Transverse colon (tissue), 4 donors: ENCODE results near the gene CERKL.

ENCODE experiments used
- CTCF ChIP-seq, 5 experiments: fragments of 200-600 bp in 3 of 5; fragments of 450-650 bp in 2 of 5; sonication (generic) in 3 of 5; IDR thresholded peaks; 1 replicate in 2 of 5; 2 replicates in 3 of 5; pipeline ENCODE4 v1.5.1; 2016 to 2017; ENCODE audit warnings: antibody characterized with exemption in 5 of 5, inconsistent platforms in 3 of 5, mild to moderate bottlenecking in 2 of 5, moderate library complexity in 1 of 5
- POLR2AphosphoS5 ChIP-seq, 3 donors: sonication (generic); formaldehyde crosslinking; IDR thresholded peaks; one replicate each; pipeline ENCODE4 v1.6.1; 2016; ENCODE audit warnings: antibody characterized with exemption in 3 of 3

GRCh38 chr2:181588546-181588945 lies 68.4 kb downstream of the CERKL start:
- TF ChIP-seq POLR2AphosphoS5 (IDR thresholded peaks at IDR 0.05) = no peak
- TF ChIP-seq CTCF (IDR thresholded peaks at IDR 0.05) = no peak
